ENCODE results near the gene ZBTB44. TPM values are rescaled to one million over a fixed set of nuclear protein-coding genes. Genes with fewer than 3 reads are reported as not detected.

The ZBTB44 gene
- total RNA-seq, 5 donors from 2014 or later (not counting 1 experiment from before 2014, with no cell fraction given), result 48.4 to 68.1 (median 65.2) TPM

DNA sequence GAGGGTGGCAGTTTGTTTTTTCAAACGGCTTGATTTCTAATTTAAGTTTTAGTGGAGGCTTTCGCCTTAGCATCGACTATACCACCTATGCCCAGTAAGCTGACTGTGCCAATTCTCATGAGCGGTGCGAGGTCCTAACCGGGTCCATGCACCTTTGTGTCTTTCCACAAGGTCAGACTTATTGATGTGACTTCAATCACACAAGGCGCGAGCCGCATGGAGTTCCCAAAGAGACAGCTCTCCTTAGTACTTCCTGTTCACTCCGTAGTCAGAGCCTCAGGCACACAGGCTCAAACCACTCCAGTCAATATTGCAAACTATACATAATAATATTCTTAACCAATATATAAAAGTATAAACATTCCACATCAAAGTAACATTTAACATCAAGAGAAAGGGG, 136.9 kb downstream of the ZBTB44 start:
- no peaks in the 10 kb centered on the region for H3K4me1 ChIP-seq (ENCODE audit: control insufficient read depth in 1 of 2, extremely low read depth in 1 of 2, insufficient read depth in 2 of 2, low read length in 2 of 2)

More for the DNA sequence above, 136.9 kb downstream of the ZBTB44 start:
- no peak overlapping the region for H3K4me3 Mint-ChIP-seq
- Histone ChIP-seq H3K27ac (ENCODE audit: low read length) (no peak overlapping the region), H3K4me3 (ENCODE audit: control insufficient read depth in 1 of 2, extremely low read depth in 1 of 2, low read length in 1 of 2) (no peak overlapping the region), H3K9me3 (no peaks in the 10 kb centered on the region), H3K36me3 (ENCODE audit: control insufficient read depth in 2 of 2, extremely low read depth in 1 of 2, insufficient read depth in 1 of 2, low read length in 1 of 2) (no peaks in the 10 kb centered on the region), H3K27me3 (replicated peaks in 1 of 2; ENCODE audit: control insufficient read depth in 2 of 2, extremely low read depth in 1 of 2, insufficient read depth in 2 of 2, low read length in 1 of 2) (peaks cover 0 to 33% of the 10 kb centered on the region in 2 experiments)
- H3K27ac Mint-ChIP-seq, result no peak overlapping the region
- H3K27me3 Mint-ChIP-seq, result peaks cover 6 to 13% of the 10 kb centered on the region in 2 donors
- ChIA-PET POLR2A (no interaction called here), CTCF (no interaction called here)
- ATAC-seq (replicated peaks in 1 of 4), result no peak
- no peaks in the 10 kb centered on the region for H3K36me3 Mint-ChIP-seq
- H3K9me3 Mint-ChIP-seq, result peaks cover 5 to 6% (median 6%) of the 10 kb centered on the region in 3 donors
- H3K4me1 Mint-ChIP-seq, result peaks cover 0 to 2% (median 0%) of the 10 kb centered on the region in 3 donors
- no peak for DNase-seq
- WGBS (ENCODE audit: insufficient coverage), result 95% methylated on average over 8 of the region's 10 CpGs

Other genes with a start within 250 kb of the ZBTB44 start
- 10 to 100 TPM; 36.4 to 61.9 (median 51.0) TPM for gene APLP2, start 245.0 kb downstream of the ZBTB44 start, total RNA-seq
- gene ST14, start 155.1 kb downstream of the ZBTB44 start, total RNA-seq, result 1 to 10 TPM in 2 of 5 donors, under 1 TPM in 3; 0.49 to 1.5 (median 0.82) TPM
- gene ADAMTS8, start 113.7 kb upstream of the ZBTB44 start, total RNA-seq, result under 1 TPM in 3 of 5 donors, not detected in 2; 0.06 to 0.12 (median 0.07) TPM
- under 1 TPM in 3 of 5 donors, not detected in 2; 0.03 to 0.07 (median 0.06) TPM for gene ADAMTS15, start 133.7 kb upstream of the ZBTB44 start, total RNA-seq

Data from T-cell (primary cell).